HEK293 (cell line): ENCODE results near the gene TRAPPC10.
A peak's percentile ranks its signal among the peaks of the same experiment; 100 is the strongest.

Source experiments
- EGR2 ChIP-seq: fragments of 450-650 bp; formaldehyde crosslinking; IDR thresholded peaks from 2 replicates; pipeline ENCODE4 v1.5.1; 2016; ENCODE audit warnings: low read depth, missing biosample characterization, missing genetic modification characterization
- KLF9 ChIP-seq: fragments of 450-650 bp; formaldehyde crosslinking; IDR thresholded peaks from 2 replicates; pipeline ENCODE4 v1.5.1; 2016; ENCODE audit warnings: missing biosample characterization, missing genetic modification characterization, low read depth
- OSR2 ChIP-seq: fragments of 450-650 bp; formaldehyde crosslinking; IDR thresholded peaks from 2 replicates; pipeline ENCODE4 v1.5.1; 2016; ENCODE audit warnings: missing biosample characterization, missing genetic modification characterization
- PRDM1 ChIP-seq: fragments of 450-650 bp; formaldehyde crosslinking; IDR thresholded peaks from 2 replicates; pipeline ENCODE4; 2016; ENCODE audit warnings: missing biosample characterization, missing genetic modification characterization
- SCRT2 ChIP-seq: fragments of 450-650 bp; formaldehyde crosslinking; IDR thresholded peaks from 2 replicates; pipeline ENCODE4 v1.5.1; 2016; ENCODE audit warnings: missing biosample characterization, missing genetic modification characterization
- ZBTB17 ChIP-seq: fragments of 450-650 bp; formaldehyde crosslinking; IDR thresholded peaks from 2 replicates; pipeline ENCODE4 v1.5.1; 2016; ENCODE audit warnings: missing biosample characterization, missing genetic modification characterization
- ZBTB20 ChIP-seq: fragments of 450-650 bp; formaldehyde crosslinking; IDR thresholded peaks from 2 replicates; pipeline ENCODE4 v1.5.1; 2016; ENCODE audit warnings: missing biosample characterization, missing genetic modification characterization
- ZFHX2 ChIP-seq: fragments of 450-650 bp; formaldehyde crosslinking; conservative IDR thresholded peaks from 2 replicates; pipeline ENCODE4 v1.5.1; 2016; ENCODE audit warnings: missing biosample characterization, missing genetic modification characterization
- ZNF133 ChIP-seq: fragments of 450-650 bp; formaldehyde crosslinking; IDR thresholded peaks from 2 replicates; pipeline ENCODE4 v1.5.1; 2016; ENCODE audit warnings: missing biosample characterization, missing genetic modification characterization
- ZNF140 ChIP-seq: fragments of 450-650 bp; formaldehyde crosslinking; IDR thresholded peaks from 2 replicates; pipeline ENCODE4 v1.5.1; 2016; ENCODE audit warnings: missing biosample characterization, missing genetic modification characterization
- ZNF426 ChIP-seq: fragments of 450-650 bp; formaldehyde crosslinking; IDR thresholded peaks from 2 replicates; pipeline ENCODE4 v1.5.1; 2017; ENCODE audit warnings: missing biosample characterization, missing genetic modification characterization, mild to moderate bottlenecking, inconsistent platforms, moderate library complexity
- ZNF473 ChIP-seq: fragments of 450-650 bp; formaldehyde crosslinking; IDR thresholded peaks from 2 replicates; pipeline ENCODE4 v1.5.1; 2017; ENCODE audit warnings: missing biosample characterization, missing genetic modification characterization
- ZNF549 ChIP-seq: fragments of 450-650 bp; IDR thresholded peaks from 2 replicates; pipeline ENCODE4 v1.5.1; 2018; ENCODE audit warnings: missing biosample characterization, missing genetic modification characterization, mild to moderate bottlenecking, inconsistent platforms, moderate library complexity
- ZNF600 ChIP-seq: fragments of 450-650 bp; formaldehyde crosslinking; IDR thresholded peaks from 2 replicates; pipeline ENCODE4 v1.5.1; 2016; ENCODE audit warnings: missing biosample characterization, missing genetic modification characterization
- ZNF623 ChIP-seq: fragments of 450-650 bp; formaldehyde crosslinking; IDR thresholded peaks from 2 replicates; pipeline ENCODE4 v1.5.1; 2016; ENCODE audit warnings: missing biosample characterization, missing genetic modification characterization
- ZNF629 ChIP-seq: fragments of 450-650 bp; formaldehyde crosslinking; IDR thresholded peaks from 2 replicates; pipeline ENCODE4 v1.5.1; 2017; ENCODE audit warnings: missing biosample characterization, missing genetic modification characterization
- ZNF658 ChIP-seq: fragments of 450-650 bp; formaldehyde crosslinking; IDR thresholded peaks from 2 replicates; pipeline ENCODE4; 2016; ENCODE audit warnings: missing biosample characterization, missing genetic modification characterization
- ZSCAN16 ChIP-seq: fragments of 450-650 bp; formaldehyde crosslinking; IDR thresholded peaks from 2 replicates; pipeline ENCODE4 v1.5.1; 2016; ENCODE audit warnings: missing biosample characterization, missing genetic modification characterization
- TF ChIP-seq, protein P1 (sequence below): fragments of 450-650 bp; formaldehyde crosslinking; IDR thresholded peaks from 2 replicates; pipeline ENCODE4 v1.5.1; 2016; ENCODE audit warnings: missing biosample characterization, missing genetic modification characterization, borderline replicate concordance
- TF ChIP-seq, protein P2 (sequence below): fragments of 450-650 bp; IDR thresholded peaks from 2 replicates; pipeline ENCODE4 v1.5.1; 2018; ENCODE audit warnings: missing biosample characterization, mild to moderate bottlenecking, missing genetic modification characterization
- TF ChIP-seq, protein P3 (sequence below): fragments of 450-650 bp; formaldehyde crosslinking; optimal IDR thresholded peaks from 2 replicates; pipeline ENCODE3; 2016; ENCODE audit warnings: missing biosample characterization, mild to moderate bottlenecking, missing genetic modification characterization
- TF ChIP-seq, protein P4 (sequence below): fragments of 450-650 bp; formaldehyde crosslinking; IDR thresholded peaks from 2 replicates; pipeline ENCODE4 v1.5.1; 2016; ENCODE audit warnings: missing biosample characterization, missing genetic modification characterization
- TF ChIP-seq, protein P5 (sequence below): fragments of 450-650 bp; formaldehyde crosslinking; IDR thresholded peaks from 2 replicates; pipeline ENCODE4 v1.5.1; 2017; ENCODE audit warnings: missing biosample characterization, mild to moderate bottlenecking, missing genetic modification characterization, moderate library complexity
- TF ChIP-seq, protein P6 (sequence below): fragments of 450-650 bp; formaldehyde crosslinking; IDR thresholded peaks from 2 replicates; pipeline ENCODE4 v1.5.1; 2017; ENCODE audit warnings: missing biosample characterization, missing genetic modification characterization

TRAPPC10 gene

DNA sequence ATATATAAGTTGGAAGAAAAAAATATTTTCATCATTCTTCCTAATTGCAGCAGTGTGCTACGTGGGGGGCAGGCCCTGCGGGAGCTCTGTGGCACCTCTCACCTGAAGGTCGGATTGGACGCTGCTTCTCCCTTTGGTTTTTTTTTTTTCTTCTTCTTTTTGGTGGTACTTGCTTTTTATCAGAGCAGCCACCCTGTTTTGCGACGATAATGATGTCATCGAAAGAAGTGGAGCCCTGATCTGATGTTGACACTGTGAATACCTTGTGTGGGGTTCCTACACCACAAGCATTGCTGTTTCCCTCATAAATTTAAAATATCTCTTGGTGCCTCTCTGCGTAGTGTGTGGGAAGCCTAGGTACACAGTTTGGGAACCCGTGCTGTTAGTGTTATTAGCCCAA lies 5.5 kb downstream of the TRAPPC10 start (continued):
- TF ChIP-seq, protein P1, sequence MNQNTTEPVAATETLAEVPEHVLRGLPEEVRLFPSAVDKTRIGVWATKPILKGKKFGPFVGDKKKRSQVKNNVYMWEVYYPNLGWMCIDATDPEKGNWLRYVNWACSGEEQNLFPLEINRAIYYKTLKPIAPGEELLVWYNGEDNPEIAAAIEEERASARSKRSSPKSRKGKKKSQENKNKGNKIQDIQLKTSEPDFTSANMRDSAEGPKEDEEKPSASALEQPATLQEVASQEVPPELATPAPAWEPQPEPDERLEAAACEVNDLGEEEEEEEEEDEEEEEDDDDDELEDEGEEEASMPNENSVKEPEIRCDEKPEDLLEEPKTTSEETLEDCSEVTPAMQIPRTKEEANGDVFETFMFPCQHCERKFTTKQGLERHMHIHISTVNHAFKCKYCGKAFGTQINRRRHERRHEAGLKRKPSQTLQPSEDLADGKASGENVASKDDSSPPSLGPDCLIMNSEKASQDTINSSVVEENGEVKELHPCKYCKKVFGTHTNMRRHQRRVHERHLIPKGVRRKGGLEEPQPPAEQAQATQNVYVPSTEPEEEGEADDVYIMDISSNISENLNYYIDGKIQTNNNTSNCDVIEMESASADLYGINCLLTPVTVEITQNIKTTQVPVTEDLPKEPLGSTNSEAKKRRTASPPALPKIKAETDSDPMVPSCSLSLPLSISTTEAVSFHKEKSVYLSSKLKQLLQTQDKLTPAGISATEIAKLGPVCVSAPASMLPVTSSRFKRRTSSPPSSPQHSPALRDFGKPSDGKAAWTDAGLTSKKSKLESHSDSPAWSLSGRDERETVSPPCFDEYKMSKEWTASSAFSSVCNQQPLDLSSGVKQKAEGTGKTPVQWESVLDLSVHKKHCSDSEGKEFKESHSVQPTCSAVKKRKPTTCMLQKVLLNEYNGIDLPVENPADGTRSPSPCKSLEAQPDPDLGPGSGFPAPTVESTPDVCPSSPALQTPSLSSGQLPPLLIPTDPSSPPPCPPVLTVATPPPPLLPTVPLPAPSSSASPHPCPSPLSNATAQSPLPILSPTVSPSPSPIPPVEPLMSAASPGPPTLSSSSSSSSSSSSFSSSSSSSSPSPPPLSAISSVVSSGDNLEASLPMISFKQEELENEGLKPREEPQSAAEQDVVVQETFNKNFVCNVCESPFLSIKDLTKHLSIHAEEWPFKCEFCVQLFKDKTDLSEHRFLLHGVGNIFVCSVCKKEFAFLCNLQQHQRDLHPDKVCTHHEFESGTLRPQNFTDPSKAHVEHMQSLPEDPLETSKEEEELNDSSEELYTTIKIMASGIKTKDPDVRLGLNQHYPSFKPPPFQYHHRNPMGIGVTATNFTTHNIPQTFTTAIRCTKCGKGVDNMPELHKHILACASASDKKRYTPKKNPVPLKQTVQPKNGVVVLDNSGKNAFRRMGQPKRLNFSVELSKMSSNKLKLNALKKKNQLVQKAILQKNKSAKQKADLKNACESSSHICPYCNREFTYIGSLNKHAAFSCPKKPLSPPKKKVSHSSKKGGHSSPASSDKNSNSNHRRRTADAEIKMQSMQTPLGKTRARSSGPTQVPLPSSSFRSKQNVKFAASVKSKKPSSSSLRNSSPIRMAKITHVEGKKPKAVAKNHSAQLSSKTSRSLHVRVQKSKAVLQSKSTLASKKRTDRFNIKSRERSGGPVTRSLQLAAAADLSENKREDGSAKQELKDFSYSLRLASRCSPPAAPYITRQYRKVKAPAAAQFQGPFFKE (tag by site-specific recombination) = no peak
- TF ChIP-seq, protein P2, sequence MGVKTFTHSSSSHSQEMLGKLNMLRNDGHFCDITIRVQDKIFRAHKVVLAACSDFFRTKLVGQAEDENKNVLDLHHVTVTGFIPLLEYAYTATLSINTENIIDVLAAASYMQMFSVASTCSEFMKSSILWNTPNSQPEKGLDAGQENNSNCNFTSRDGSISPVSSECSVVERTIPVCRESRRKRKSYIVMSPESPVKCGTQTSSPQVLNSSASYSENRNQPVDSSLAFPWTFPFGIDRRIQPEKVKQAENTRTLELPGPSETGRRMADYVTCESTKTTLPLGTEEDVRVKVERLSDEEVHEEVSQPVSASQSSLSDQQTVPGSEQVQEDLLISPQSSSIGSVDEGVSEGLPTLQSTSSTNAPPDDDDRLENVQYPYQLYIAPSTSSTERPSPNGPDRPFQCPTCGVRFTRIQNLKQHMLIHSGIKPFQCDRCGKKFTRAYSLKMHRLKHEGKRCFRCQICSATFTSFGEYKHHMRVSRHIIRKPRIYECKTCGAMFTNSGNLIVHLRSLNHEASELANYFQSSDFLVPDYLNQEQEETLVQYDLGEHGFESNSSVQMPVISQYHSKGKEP (tag by site-specific recombination) = no peak
- peak; percentile 72 for TF ChIP-seq ZFHX2 (tag by site-specific recombination)
- no peak for TF ChIP-seq ZNF140
- no peak for TF ChIP-seq SCRT2 (tag by site-specific recombination)
- no peak for TF ChIP-seq ZNF623 (tag by site-specific recombination)
- TF ChIP-seq, protein P3, sequence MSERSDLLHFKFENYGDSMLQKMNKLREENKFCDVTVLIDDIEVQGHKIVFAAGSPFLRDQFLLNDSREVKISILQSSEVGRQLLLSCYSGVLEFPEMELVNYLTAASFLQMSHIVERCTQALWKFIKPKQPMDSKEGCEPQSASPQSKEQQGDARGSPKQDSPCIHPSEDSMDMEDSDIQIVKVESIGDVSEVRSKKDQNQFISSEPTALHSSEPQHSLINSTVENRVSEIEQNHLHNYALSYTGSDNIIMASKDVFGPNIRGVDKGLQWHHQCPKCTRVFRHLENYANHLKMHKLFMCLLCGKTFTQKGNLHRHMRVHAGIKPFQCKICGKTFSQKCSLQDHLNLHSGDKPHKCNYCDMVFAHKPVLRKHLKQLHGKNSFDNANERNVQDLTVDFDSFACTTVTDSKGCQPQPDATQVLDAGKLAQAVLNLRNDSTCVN (tag by site-specific recombination) = no peak
- TF ChIP-seq ZNF473 (tag by site-specific recombination) = no peak
- TF ChIP-seq ZNF133 (tag by site-specific recombination) = no peak
- TF ChIP-seq OSR2 (tag by site-specific recombination) = no peak
- TF ChIP-seq ZNF658 (tag by site-specific recombination) = no peak
- peak; percentile 37; the same call in 1 of the 2 replicates for TF ChIP-seq ZBTB17 (tag by site-specific recombination)
- TF ChIP-seq, protein P4, sequence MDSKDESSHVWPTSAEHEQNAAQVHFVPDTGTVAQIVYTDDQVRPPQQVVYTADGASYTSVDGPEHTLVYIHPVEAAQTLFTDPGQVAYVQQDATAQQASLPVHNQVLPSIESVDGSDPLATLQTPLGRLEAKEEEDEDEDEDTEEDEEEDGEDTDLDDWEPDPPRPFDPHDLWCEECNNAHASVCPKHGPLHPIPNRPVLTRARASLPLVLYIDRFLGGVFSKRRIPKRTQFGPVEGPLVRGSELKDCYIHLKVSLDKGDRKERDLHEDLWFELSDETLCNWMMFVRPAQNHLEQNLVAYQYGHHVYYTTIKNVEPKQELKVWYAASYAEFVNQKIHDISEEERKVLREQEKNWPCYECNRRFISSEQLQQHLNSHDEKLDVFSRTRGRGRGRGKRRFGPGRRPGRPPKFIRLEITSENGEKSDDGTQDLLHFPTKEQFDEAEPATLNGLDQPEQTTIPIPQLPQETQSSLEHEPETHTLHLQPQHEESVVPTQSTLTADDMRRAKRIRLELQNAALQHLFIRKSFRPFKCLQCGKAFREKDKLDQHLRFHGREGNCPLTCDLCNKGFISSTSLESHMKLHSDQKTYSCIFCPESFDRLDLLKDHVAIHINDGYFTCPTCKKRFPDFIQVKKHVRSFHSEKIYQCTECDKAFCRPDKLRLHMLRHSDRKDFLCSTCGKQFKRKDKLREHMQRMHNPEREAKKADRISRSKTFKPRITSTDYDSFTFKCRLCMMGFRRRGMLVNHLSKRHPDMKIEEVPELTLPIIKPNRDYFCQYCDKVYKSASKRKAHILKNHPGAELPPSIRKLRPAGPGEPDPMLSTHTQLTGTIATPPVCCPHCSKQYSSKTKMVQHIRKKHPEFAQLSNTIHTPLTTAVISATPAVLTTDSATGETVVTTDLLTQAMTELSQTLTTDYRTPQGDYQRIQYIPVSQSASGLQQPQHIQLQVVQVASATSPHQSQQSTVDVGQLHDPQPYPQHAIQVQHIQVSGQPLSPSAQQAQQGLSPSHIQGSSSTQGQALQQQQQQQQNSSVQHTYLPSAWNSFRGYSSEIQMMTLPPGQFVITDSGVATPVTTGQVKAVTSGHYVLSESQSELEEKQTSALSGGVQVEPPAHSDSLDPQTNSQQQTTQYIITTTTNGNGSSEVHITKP = peak; percentile 24; the same call in 1 of the 2 replicates
- no peak for TF ChIP-seq ZSCAN16 (tag by site-specific recombination)
- TF ChIP-seq, protein P5, sequence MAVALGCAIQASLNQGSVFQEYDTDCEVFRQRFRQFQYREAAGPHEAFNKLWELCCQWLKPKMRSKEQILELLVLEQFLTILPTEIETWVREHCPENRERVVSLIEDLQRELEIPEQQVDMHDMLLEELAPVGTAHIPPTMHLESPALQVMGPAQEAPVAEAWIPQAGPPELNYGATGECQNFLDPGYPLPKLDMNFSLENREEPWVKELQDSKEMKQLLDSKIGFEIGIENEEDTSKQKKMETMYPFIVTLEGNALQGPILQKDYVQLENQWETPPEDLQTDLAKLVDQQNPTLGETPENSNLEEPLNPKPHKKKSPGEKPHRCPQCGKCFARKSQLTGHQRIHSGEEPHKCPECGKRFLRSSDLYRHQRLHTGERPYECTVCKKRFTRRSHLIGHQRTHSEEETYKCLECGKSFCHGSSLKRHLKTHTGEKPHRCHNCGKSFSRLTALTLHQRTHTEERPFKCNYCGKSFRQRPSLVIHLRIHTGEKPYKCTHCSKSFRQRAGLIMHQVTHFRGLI = no peak
- TF ChIP-seq ZNF426 = no peak
- peak; percentile 40; the same call in 1 of the 2 replicates for TF ChIP-seq ZNF600 (tag by site-specific recombination)
- TF ChIP-seq, protein P6, sequence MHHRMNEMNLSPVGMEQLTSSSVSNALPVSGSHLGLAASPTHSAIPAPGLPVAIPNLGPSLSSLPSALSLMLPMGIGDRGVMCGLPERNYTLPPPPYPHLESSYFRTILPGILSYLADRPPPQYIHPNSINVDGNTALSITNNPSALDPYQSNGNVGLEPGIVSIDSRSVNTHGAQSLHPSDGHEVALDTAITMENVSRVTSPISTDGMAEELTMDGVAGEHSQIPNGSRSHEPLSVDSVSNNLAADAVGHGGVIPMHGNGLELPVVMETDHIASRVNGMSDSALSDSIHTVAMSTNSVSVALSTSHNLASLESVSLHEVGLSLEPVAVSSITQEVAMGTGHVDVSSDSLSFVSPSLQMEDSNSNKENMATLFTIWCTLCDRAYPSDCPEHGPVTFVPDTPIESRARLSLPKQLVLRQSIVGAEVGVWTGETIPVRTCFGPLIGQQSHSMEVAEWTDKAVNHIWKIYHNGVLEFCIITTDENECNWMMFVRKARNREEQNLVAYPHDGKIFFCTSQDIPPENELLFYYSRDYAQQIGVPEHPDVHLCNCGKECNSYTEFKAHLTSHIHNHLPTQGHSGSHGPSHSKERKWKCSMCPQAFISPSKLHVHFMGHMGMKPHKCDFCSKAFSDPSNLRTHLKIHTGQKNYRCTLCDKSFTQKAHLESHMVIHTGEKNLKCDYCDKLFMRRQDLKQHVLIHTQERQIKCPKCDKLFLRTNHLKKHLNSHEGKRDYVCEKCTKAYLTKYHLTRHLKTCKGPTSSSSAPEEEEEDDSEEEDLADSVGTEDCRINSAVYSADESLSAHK (tag by site-specific recombination) = no peak
- peak; percentile 67 for TF ChIP-seq ZNF629 (tag by site-specific recombination)
- peak; percentile 77 for TF ChIP-seq EGR2 (tag by site-specific recombination)
- TF ChIP-seq ZNF549 (tag by site-specific recombination) = no peak
- TF ChIP-seq ZBTB20 (tag by site-specific recombination) = peak; percentile 73
- no peak for TF ChIP-seq KLF9 (tag by site-specific recombination)
- TF ChIP-seq PRDM1 (tag by site-specific recombination) = no peak
